GM18867 (cell line): ENCODE measurements around the gene CRYBA4.

Source experiments
- ATAC-seq: cut with Tn5 transposase; IDR thresholded peaks from one replicate; pipeline ENCODE4 v1.9.1; 2021; ENCODE audit warnings: mild to moderate bottlenecking, moderate library complexity; ENCODE audit not compliant: unreplicated experiment

Gene CRYBA4

DNA sequence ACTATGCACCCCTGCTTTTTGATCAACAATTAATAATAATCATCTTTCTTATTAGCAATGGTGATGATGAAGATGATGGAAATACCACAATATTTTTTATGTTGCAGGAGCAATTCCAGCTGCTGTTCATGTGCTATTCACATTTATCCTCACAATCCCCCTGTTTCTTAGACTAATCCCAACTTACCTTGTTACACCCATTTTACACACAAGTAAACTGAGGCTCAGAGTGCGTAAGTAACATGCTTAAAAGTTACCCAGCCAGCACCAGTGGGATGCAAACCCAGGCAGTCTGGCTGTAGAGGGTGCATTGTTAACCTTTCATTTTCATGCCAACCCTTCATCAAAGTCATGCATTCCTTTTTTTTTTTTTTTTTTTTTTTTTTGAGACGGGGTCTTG, 1.6 kb upstream of the CRYBA4 start:
- no peak for ATAC-seq

DNA sequence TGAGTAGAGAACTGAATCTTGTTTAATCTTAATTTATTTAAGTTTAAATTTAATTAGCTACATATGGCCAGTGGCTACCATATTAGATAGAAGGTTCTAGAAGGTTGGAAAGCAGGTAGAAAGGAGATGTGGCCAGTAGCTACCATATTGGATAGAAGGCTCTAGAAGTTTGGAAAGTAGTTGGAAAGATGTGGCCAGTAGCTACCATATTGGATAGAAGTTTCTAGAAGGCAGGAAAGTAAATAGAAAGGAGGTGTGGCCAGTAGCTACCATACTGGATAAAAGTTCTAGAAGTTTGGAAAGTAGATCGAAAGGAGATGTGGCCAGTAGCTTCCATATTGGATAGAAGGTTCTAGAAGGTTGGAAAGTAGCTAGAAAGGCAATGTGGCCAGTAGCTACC, 2.2 kb downstream of the CRYBA4 start:
- ATAC-seq = no peak

DNA sequence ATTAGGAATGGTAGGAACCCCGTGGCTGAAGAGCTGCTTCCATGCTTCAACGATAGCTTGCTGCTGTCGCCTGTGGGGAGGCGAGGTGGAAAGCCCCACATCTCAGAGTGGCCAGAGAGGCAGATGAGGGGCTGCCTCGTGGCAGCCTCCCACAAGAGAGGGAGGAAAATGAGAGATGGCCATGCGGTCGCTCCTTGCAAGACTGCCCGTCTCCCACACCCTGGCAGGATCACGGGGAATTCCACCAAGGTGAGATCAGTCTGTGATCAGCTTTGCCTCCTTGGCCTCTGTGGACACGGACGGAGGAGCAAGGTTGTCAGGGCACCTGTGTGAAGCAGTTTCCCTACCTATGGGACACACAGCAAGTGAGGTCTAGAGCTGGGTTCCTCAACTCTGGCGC, 3.0 kb downstream of the CRYBA4 start:
- no peak for ATAC-seq

- ATAC-seq = no peak
Measured at GRCh38 chr22:26629988-26630761, 8.4 kb downstream of the CRYBA4 start.

DNA sequence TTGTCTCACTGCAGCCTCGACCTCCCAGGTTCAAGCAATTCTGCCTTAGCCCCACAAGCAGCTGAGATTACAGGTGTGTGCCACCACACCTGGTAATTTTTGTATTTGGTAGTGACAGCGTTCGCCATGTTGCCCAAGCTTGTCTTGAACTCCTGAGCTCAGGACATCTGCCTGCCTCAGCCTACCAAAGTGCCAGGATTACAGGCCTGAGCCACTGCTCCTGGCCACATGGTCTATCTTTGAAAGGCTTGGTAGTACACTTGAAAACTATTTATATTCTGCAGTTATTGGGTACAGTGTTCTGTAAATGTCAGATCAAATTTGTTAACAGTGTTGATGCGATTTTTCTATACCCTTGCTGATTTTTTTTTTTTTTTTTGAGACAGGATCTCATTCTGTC, 9.5 kb downstream of the CRYBA4 start:
- ATAC-seq = no peak

GRCh38 chr22:26632422-26633155, 10.8 kb downstream of the CRYBA4 start:
- ATAC-seq = no peak

DNA sequence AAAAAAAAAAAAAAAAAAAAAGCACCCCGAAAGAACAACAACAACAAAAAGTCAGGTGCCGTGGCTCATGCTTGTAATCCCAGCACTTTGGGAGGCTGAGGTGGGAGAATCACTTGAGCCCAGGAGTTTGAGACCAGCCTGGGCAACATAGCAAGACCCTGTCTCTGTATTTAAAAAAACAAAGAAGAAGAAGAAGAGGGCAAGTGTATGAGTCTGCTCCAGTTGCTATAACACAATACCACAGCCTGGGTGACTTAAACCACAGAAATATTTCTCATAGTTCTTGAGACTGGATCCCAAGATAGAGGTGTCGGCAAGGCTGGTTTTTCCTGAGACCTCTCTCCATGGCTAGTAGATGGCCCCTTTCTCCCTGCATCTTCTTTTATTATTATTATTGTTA, 12.4 kb downstream of the CRYBA4 start:
- ATAC-seq = no peak

- no peak for ATAC-seq
Measured at GRCh38 chr22:26635117-26635516, 13.4 kb downstream of the CRYBA4 start.

- ATAC-seq = no peak
Measured at GRCh38 chr22:26636296-26636695, 14.5 kb downstream of the CRYBA4 start.

- ATAC-seq = no peak
Measured at GRCh38 chr22:26642465-26643417, 21.0 kb downstream of the CRYBA4 start.

- ATAC-seq = no peak
Measured at GRCh38 chr22:26643418-26644100, 21.8 kb downstream of the CRYBA4 start.

GRCh38 chr22:26646158-26646557, 24.4 kb downstream of the CRYBA4 start:
- ATAC-seq = no peak

DNA sequence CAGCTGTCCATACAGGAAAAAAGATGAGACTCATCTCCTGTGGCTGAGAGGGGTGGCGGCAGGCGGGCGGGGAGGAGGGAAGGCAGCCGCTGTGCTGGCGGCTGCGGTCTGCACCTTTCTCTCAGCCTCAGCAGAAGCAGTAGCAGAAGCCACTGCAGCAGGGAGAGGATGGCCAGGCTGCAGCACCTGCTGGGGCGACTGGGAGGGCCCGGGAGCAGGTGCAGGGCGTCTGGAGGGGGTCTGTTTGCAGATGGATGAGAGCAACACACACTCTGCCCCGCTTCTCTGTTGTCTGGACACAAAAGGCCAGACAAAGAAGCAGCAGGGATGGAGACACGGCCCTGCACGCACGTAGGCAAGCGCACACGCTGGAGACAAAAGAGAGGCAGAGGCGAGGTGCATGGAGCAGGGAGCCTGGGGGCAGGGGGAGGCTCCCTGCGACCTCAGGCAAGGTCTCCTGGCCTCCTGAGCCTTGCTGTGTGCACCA, 26.3 kb downstream of the CRYBA4 start:
- no peak for ATAC-seq

GRCh38 chr22:26648528-26649388, 27.0 kb downstream of the CRYBA4 start:
- no peak for ATAC-seq

DNA sequence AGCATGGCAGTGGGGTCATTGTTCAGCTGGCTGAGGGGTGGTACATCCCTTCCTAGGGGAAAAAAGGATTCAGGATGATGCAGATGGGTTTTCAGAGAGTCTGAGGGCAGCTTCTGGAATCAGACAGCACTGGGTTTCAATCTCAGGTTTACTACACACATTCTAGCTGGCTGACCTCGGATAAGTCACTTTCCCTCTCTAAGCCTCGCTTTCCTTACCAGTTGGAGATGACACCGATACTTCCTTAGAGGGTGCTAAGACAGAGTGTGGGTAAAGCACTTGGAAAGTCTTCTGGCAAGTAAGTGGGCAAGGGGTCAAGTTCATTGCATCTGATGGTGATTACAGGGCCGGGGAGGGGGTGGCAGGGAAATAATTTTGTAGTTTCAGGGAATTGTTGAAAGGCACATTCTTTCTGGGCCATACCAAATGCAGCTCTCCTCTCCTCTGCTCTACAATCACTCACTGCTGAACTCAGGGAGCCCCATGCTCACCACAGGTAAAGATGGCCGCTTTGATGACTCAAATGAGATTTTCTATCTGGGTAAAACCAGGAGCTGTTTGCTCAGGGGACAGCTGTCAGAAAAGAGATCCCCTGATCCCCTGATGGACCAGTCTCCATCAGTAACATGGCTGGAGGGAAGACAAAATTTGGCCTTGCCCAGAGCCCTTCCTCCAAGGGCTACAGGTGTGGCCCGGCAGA, 29.1 kb downstream of the CRYBA4 start:
- ATAC-seq = no peak

DNA sequence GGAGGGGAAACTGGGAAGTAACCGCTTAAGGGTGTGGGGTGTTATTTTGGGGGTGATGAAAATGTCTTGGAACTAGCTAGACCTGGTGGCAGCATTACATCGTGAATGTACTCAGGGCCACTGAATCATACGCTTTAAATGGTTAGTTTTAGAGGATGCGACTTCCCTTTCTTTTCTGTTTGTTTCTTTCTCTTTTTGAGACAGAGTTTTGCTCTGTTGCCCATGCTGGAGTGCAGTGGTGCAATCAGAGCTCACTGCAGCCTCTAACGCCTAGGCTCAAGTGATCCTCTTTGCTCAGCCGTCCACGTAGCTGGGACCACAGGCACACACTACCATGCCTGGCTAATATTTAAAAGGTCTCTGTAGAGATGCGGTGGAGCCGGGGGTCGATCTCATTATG, 30.1 kb downstream of the CRYBA4 start:
- no peak for ATAC-seq

DNA sequence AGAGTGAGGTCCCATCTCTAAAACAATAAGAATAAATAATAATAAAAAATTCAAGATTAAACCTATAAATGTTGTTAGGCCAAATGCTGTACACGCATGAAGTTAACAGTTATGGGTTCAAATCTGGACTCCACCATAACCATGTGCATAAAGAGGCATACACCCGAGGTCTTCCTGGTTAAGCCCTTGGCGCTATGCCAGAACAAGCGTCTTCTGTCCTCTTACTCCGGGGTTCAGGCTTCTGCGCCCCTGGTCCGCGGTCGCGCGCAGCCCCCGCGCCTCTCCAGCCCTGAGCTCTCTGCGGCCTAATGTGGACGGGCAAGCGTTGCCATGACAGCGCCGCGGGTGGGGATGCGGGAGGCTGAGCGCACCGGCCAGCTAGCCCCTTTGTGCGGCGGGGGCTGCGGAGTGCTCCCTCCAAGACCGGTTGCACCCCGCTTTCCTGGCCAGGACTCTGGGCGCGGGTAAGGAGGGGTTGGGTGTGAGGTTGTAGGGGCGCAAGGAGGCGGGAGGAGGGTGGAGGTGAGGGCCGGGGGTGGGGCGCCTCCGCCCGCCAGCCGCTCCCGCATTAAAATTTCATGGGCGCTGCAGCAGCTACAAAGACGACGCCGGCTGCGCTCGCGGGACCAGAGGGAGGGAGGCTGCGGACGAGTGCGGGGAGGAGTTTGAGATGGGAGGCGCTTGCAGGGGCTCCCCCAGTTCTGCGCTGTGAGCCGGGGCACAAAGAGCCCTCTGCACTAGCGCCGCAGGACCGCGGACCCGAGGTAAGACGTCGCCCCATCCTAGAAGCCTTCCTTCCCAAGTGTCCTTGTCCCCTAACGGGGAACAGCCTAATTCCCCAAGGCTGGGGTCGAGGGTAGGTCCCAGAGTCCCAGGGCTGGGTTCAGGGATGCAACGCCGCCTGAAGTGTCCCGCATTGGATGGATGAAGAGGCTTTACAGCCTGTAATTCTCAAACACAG, 35.4 kb downstream of the CRYBA4 start, which contains the start of gene MIAT:
MIAT (plus strand) TSS at position 698 of the 961 bp plus-strand sequence.
- ATAC-seq = peak; percentile 54

DNA sequence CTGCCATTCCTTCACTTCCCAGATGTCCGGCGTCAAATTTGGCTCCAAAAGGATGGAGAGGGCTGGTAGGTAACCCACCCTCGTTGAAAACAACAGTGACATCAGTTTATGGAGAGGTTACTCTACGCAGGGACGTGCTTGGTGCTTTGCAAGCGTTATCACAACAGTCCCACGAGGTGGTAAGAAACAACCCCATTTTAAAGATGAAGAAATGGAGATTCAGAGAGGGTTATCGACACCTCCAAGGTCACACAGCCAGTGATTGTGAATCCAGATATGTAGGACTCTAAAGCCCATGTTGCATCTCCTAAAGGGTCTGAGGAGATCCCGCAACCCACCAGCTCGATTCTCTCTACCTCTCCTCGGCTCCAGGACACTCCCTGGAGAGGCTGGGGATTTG, 36.4 kb downstream of the CRYBA4 start:
- no peak for ATAC-seq
